GM12892 (cell line): ENCODE results near the gene RBMS3.

Experiments
- POLR2A ChIP-seq: IDR thresholded peaks from 2 replicates; pipeline ENCODE4 v1.6.1; 2011; ENCODE audit warnings: low read depth, low read length, control low read depth
- POLR2AphosphoS5 ChIP-seq: IDR thresholded peaks from 2 replicates; pipeline ENCODE4 v1.6.1; 2011; ENCODE audit warnings: low read depth, low read length, control low read depth
- TAF1 ChIP-seq: IDR thresholded peaks from 2 replicates; pipeline ENCODE4 v1.6.1; 2011; ENCODE audit warnings: low read depth, mild to moderate bottlenecking, control low read depth, low read length, borderline replicate concordance

GRCh38 chr3:29532473-29532872 is 251.6 kb downstream of the RBMS3 start:
- TF ChIP-seq POLR2AphosphoS5 (no peak), POLR2A (no peak), TAF1 (no peak)
